WTC11 (cell line): Measurements from ENCODE around the gene SPAAR. TPM values are rescaled to one million over a fixed set of nuclear protein-coding genes. Genes with fewer than 3 reads are reported as not detected.

Source experiments
- ATAC-seq: fragments of 200-7000 bp; cut with Tn5 transposase; 2 replicates; pipeline ENCODE4 v1.10.0; 2021; ENCODE audit warnings: mild to moderate bottlenecking, moderate library complexity
- CTCF ChIA-PET: fragments of 300-600 bp; sonication (Branson Sonifier 250); formaldehyde crosslinking; loops from one replicate; lab custom pipeline; 2021; ENCODE audit warnings: antibody characterized with exemption; lab: Charles Lee
- POLR2A ChIA-PET: fragments of 350-600 bp; sonication (Branson Sonifier 250); formaldehyde crosslinking; loops from one replicate; lab custom pipeline; 2021; ENCODE audit warnings: antibody characterized with exemption; lab: Charles Lee
- DNase-seq: peaks from one replicate; pipeline ENCODE4 v3.0.0; 2021; ENCODE audit warnings: low spot score
- H3K27ac Mint-ChIP-seq: 2 replicates; pipeline ENCODE4 v1.8.0; 2021; ENCODE audit warnings: mixed read lengths
- H3K27me3 Mint-ChIP-seq: 2 replicates; pipeline ENCODE4 v1.8.0; 2021; ENCODE audit warnings: low read depth, mild to moderate bottlenecking, moderate library complexity, mixed read lengths
- H3K36me3 Mint-ChIP-seq: 2 replicates; pipeline ENCODE4 v1.8.0; 2021; ENCODE audit warnings: mixed read lengths
- H3K4me1 Mint-ChIP-seq: 2 replicates; pipeline ENCODE4 v1.8.0; 2022; ENCODE audit warnings: mixed read lengths
- H3K4me3 Mint-ChIP-seq: 2 replicates; pipeline ENCODE4 v1.8.0; 2021; ENCODE audit warnings: mild to moderate bottlenecking, moderate library complexity, mixed read lengths
- H3K9me3 Mint-ChIP-seq: 2 replicates; pipeline ENCODE4 v1.8.0; 2021; ENCODE audit warnings: mixed read lengths
- AFF4 ChIP-seq: sonication (generic); formaldehyde crosslinking; IDR thresholded peaks from 2 replicates; pipeline ENCODE4 v1.8.1; 2023; ENCODE audit warnings: mild to moderate bottlenecking, missing genetic modification reagents, borderline replicate concordance
- ATF2 ChIP-seq: sonication (generic); formaldehyde crosslinking; IDR thresholded peaks from 2 replicates; pipeline ENCODE4 v1.8.1; 2022; ENCODE audit warnings: low read depth, missing genetic modification reagents, borderline replicate concordance
- E2F5 ChIP-seq: sonication (generic); formaldehyde crosslinking; IDR thresholded peaks from 2 replicates; pipeline ENCODE4 v1.8.1; 2022; ENCODE audit warnings: mild to moderate bottlenecking, moderate library complexity, missing genetic modification reagents
- FOXP1 ChIP-seq: sonication (generic); formaldehyde crosslinking; IDR thresholded peaks from 2 replicates; pipeline ENCODE4 v1.8.0; 2022; ENCODE audit warnings: missing genetic modification reagents, mild to moderate bottlenecking, moderate library complexity, borderline replicate concordance
- MYBL2 ChIP-seq: sonication (generic); formaldehyde crosslinking; IDR thresholded peaks from 2 replicates; pipeline ENCODE4 v1.8.1; 2023; ENCODE audit warnings: mild to moderate bottlenecking, moderate library complexity, missing genetic modification reagents
- SOX15 ChIP-seq: fragments of 250-450 bp; sonication (Bioruptor Pico); IDR thresholded peaks from 2 replicates; pipeline ENCODE4 v1.9.0; 2021; ENCODE audit warnings: mild to moderate bottlenecking
- SP1 ChIP-seq: sonication (generic); formaldehyde crosslinking; conservative IDR thresholded peaks from 2 replicates; pipeline ENCODE4 v1.8.1; 2022; ENCODE audit warnings: missing genetic modification reagents
- TCF7 ChIP-seq: sonication (generic); formaldehyde crosslinking; IDR thresholded peaks from 2 replicates; pipeline ENCODE4 v1.8.0; 2022; ENCODE audit warnings: mild to moderate bottlenecking, low read depth, missing genetic modification reagents, moderate library complexity
- TP53 ChIP-seq: sonication (generic); formaldehyde crosslinking; IDR thresholded peaks from 2 replicates; pipeline ENCODE4 v1.8.1; 2023; ENCODE audit warnings: mild to moderate bottlenecking, missing genetic modification reagents
- USF1 ChIP-seq: sonication (generic); formaldehyde crosslinking; IDR thresholded peaks from 2 replicates; pipeline ENCODE4 v1.8.0; 2022; ENCODE audit warnings: mild to moderate bottlenecking, missing genetic modification reagents
- ZNF281 ChIP-seq: sonication (generic); formaldehyde crosslinking; IDR thresholded peaks from 2 replicates; pipeline ENCODE4 v1.8.0; 2023; ENCODE audit warnings: mild to moderate bottlenecking, missing genetic modification reagents
- ZNF396 ChIP-seq: fragments of 250-450 bp; sonication (Bioruptor Pico); IDR thresholded peaks from 2 replicates; pipeline ENCODE4 v1.8.0; 2021; ENCODE audit warnings: mild to moderate bottlenecking, moderate library complexity, borderline replicate concordance
- ZNF416 ChIP-seq: fragments of 250-450 bp; sonication (Bioruptor Pico); IDR thresholded peaks from 2 replicates; pipeline ENCODE4 v1.9.0; 2021; ENCODE audit warnings: mild to moderate bottlenecking, inconsistent platforms
- ZNF512 ChIP-seq: sonication (generic); formaldehyde crosslinking; IDR thresholded peaks from 2 replicates; pipeline ENCODE4 v1.8.1; 2022; ENCODE audit warnings: missing genetic modification reagents, borderline replicate concordance
- total RNA-seq: library from RNA; stranded (reverse); gene quantifications from 3 replicates; pipeline ENCODE4 v1.2.3, GENCODE V29; 2021

SPAAR gene
- total RNA-seq, 1 experiment from 2014 or later: 0.33 TPM

GRCh38 chr9:35923598-35923926, 14.3 kb downstream of the SPAAR start:
- TF ChIP-seq E2F5 (no peak), TP53 (no peak), TCF7 (CRISPR knock-in tag) (no peak), ZNF396 (CRISPR knock-in tag) (no peak), ATF2 (CRISPR knock-in tag) (no peak), ZNF416 (CRISPR knock-in tag) (no peak), FOXP1 (CRISPR knock-in tag) (no peak), AFF4 (no peak), ZNF512 (CRISPR knock-in tag) (no peak), MYBL2 (CRISPR knock-in tag) (no peak), SOX15 (CRISPR knock-in tag) (no peak), USF1 (CRISPR knock-in tag) (no peak), SP1 (CRISPR knock-in tag) (no peak), ZNF281 (CRISPR knock-in tag) (no peak)
- Mint-ChIP-seq H3K9me3 (no peaks in the 10 kb centered on the region), H3K4me1 (no peaks in the 10 kb centered on the region), H3K27me3 (peaks cover under 1% of the 10 kb centered on the region; the same call in 1 of the 2 replicates), H3K4me3 (no peak overlapping the region), H3K27ac (no peak overlapping the region), H3K36me3 (no peaks in the 10 kb centered on the region)
- DNase-seq (no peak), ATAC-seq (no peak)
- ChIA-PET CTCF (interaction anchor here (1.8 kb wide), 1 partner anchor 41 kb away, joined by 5 read pairs; no protein-coding TSS in a partner anchor), POLR2A (no interaction called here)
